KMS-11 (cell line): ENCODE results near the gene DYRK1B.

Experiments
- H2AFZ ChIP-seq: fragments of 200-600 bp; sonication (generic); 2 replicates; pipeline ENCODE4 v1.6.1; 2016; ENCODE audit warnings: antibody characterized with exemption, mixed run types, low read depth
- H3K27ac ChIP-seq: fragments of 200-600 bp; sonication (generic); 2 replicates; pipeline ENCODE4 v1.6.1; 2016; ENCODE audit warnings: mild to moderate bottlenecking, mixed run types
- H3K27me3 ChIP-seq: fragments of 200-600 bp; sonication (generic); 2 replicates; pipeline ENCODE4 v1.6.1; 2017; ENCODE audit warnings: mild to moderate bottlenecking, low read depth, mixed run types, moderate library complexity; ENCODE audit not compliant: insufficient read depth
- H3K36me3 ChIP-seq: fragments of 200-600 bp; sonication (generic); 2 replicates; pipeline ENCODE4 v1.6.1; 2017; ENCODE audit warnings: mild to moderate bottlenecking, mixed run types; ENCODE audit not compliant: insufficient read depth
- H3K4me1 ChIP-seq: fragments of 200-600 bp; sonication (generic); 2 replicates; pipeline ENCODE4 v1.6.1; 2016; ENCODE audit warnings: mild to moderate bottlenecking, low read depth, mixed run types; ENCODE audit not compliant: poor library complexity, severe bottlenecking
- H3K4me2 ChIP-seq: fragments of 200-600 bp; sonication (generic); 2 replicates; pipeline ENCODE4 v1.7.0; 2016; ENCODE audit warnings: mild to moderate bottlenecking, mixed run types
- H3K4me3 ChIP-seq: fragments of 200-600 bp; sonication (generic); IDR thresholded peaks from 2 replicates; pipeline ENCODE4 v1.6.1; 2017; ENCODE audit warnings: low read depth, low read length, mixed read lengths; ENCODE audit not compliant: insufficient read depth
- H3K79me2 ChIP-seq: fragments of 200-600 bp; sonication (generic); 2 replicates; pipeline ENCODE4 v1.6.1; 2016; ENCODE audit warnings: low read depth, mixed run types; ENCODE audit not compliant: insufficient read depth
- H3K9ac ChIP-seq: fragments of 200-600 bp; sonication (generic); 2 replicates; pipeline ENCODE4 v1.6.1; 2016; ENCODE audit warnings: mild to moderate bottlenecking, mixed run types
- H4K20me1 ChIP-seq: fragments of 200-600 bp; sonication (generic); 2 replicates; pipeline ENCODE4 v1.6.1; 2016; ENCODE audit warnings: mild to moderate bottlenecking, mixed run types; ENCODE audit not compliant: insufficient read depth
- CTCF ChIP-seq: fragments of 200-600 bp; sonication (generic); conservative IDR thresholded peaks from 2 replicates; pipeline ENCODE4 v1.6.1; 2017; ENCODE audit warnings: low read depth, mild to moderate bottlenecking, antibody characterized with exemption, low read length, moderate library complexity, mixed read lengths

DYRK1B gene

GRCh38 chr19:39825093-39825463, 8.9 kb downstream of the DYRK1B start:
- H2AFZ ChIP-seq = peak overlapping the region; percentile 66; the same call in 1 of the 2 replicates
- no peak overlapping the region for H3K4me3 ChIP-seq
- peaks cover 14% of the 10 kb centered on the region for H3K4me1 ChIP-seq
- H3K4me2 ChIP-seq = no peak overlapping the region; the same call in 1 of the 2 replicates
- H3K27ac ChIP-seq = peak overlapping the region; percentile 38
- no peaks in the 10 kb centered on the region for H3K79me2 ChIP-seq
- H4K20me1 ChIP-seq = no peaks in the 10 kb centered on the region
- H3K27me3 ChIP-seq = no peaks in the 10 kb centered on the region
- H3K36me3 ChIP-seq = no peaks in the 10 kb centered on the region
- no peak for TF ChIP-seq CTCF
- no peak overlapping the region for H3K9ac ChIP-seq

GRCh38 chr19:39824143-39825092, 9.5 kb downstream of the DYRK1B start:
- peak overlapping the region; percentile 65 for H3K4me2 ChIP-seq
- peaks cover 14% of the 10 kb centered on the region for H3K4me1 ChIP-seq
- no peaks in the 10 kb centered on the region for H4K20me1 ChIP-seq
- peak overlapping the region; percentile 38 for H3K27ac ChIP-seq
- no peak overlapping the region for H3K4me3 ChIP-seq
- H3K27me3 ChIP-seq = no peaks in the 10 kb centered on the region
- H3K9ac ChIP-seq = peak overlapping the region; percentile 52; the same call in 1 of the 2 replicates
- no peak for TF ChIP-seq CTCF
- H3K79me2 ChIP-seq = no peaks in the 10 kb centered on the region
- no peaks in the 10 kb centered on the region for H3K36me3 ChIP-seq
- peak overlapping the region; percentile 66 for H2AFZ ChIP-seq

GRCh38 chr19:39823686-39824085, 10.3 kb downstream of the DYRK1B start:
- Histone ChIP-seq H3K9ac (peak overlapping the region; percentile 52; the same call in 1 of the 2 replicates), H3K27ac (no peak overlapping the region), H3K4me1 (peaks cover 9% of the 10 kb centered on the region), H3K36me3 (no peaks in the 10 kb centered on the region), H2AFZ (peak overlapping the region; percentile 66; the same call in 1 of the 2 replicates), H3K27me3 (no peaks in the 10 kb centered on the region), H3K79me2 (no peaks in the 10 kb centered on the region), H3K4me3 (no peak overlapping the region), H3K4me2 (peak overlapping the region; percentile 65), H4K20me1 (no peaks in the 10 kb centered on the region)
- no peak for TF ChIP-seq CTCF

GRCh38 chr19:39820696-39821095, 13.3 kb downstream of the DYRK1B start:
- Histone ChIP-seq H3K9ac (no peak overlapping the region), H2AFZ (no peak overlapping the region), H3K27me3 (no peaks in the 10 kb centered on the region), H3K36me3 (no peaks in the 10 kb centered on the region), H3K27ac (no peak overlapping the region), H3K79me2 (no peaks in the 10 kb centered on the region), H3K4me1 (peaks cover 8% of the 10 kb centered on the region), H3K4me3 (no peak overlapping the region), H4K20me1 (no peaks in the 10 kb centered on the region), H3K4me2 (no peak overlapping the region)
- no peak for TF ChIP-seq CTCF
